Body of pancreas (tissue), 4 donors: ENCODE results near the gene CEP72.

Experiments used
- POLR2A ChIP-seq, 3 donors: fragments of 450-650 bp; IDR thresholded peaks; one replicate each; pipeline ENCODE4 v1.6.1; 2016; ENCODE audit warnings: antibody characterized with exemption in 3 of 3, mild to moderate bottlenecking in 2 of 3
- TF ChIP-seq, protein P1 (sequence below), 7 experiments: fragments of 450-650 bp in 4 of 7; fragments of 200-600 bp in 3 of 7; sonication (generic) in 3 of 7; IDR thresholded peaks; one replicate each; pipeline ENCODE4 v1.5.1; 2016 to 2019; ENCODE audit warnings: antibody characterized with exemption in 7 of 7

DNA sequence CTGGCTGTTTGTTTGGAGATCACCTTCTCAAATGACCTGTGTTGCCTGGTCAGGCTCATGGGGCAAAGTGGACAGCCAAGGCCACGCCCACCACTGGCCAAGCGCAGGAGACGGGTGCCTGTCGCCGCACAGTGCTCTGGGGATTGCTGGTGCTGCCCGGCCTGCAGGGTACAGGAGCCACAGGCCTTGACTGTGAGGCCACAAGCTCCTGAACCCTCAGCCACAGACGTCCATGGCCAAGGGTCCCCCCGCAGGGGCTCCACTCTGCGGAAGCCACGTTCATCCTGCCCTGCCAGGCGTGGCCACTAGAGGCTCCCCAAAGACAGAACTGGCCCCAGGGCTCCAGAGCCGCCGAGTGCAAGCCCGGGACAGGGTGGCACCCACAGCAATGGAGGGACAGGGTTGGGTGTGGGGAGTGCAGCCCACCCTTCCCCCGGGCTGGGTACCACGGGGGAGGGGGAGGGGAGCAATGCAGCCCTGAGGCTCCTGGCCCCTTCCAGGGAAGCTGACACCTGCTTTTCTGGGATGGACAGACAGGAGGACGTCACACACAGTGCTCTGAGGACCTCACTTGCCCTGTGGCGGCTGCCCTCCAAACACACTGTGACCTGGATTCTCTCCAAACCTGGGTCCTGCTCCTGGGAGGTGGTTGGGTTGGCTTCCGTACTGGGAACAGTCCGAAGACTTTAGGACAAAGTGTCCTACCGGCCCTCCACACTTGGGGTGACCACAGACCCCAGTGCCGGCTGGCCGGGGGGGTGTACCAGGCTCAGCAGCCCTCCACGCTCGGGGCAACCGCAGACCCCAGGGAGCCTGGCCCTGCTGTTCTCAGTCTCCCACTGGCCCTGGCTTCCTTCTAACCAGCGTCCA, 59.6 kb downstream of the CEP72 start:
- TF ChIP-seq POLR2A (IDR thresholded peaks at IDR 0.05) = no peak
- TF ChIP-seq, protein P1, sequence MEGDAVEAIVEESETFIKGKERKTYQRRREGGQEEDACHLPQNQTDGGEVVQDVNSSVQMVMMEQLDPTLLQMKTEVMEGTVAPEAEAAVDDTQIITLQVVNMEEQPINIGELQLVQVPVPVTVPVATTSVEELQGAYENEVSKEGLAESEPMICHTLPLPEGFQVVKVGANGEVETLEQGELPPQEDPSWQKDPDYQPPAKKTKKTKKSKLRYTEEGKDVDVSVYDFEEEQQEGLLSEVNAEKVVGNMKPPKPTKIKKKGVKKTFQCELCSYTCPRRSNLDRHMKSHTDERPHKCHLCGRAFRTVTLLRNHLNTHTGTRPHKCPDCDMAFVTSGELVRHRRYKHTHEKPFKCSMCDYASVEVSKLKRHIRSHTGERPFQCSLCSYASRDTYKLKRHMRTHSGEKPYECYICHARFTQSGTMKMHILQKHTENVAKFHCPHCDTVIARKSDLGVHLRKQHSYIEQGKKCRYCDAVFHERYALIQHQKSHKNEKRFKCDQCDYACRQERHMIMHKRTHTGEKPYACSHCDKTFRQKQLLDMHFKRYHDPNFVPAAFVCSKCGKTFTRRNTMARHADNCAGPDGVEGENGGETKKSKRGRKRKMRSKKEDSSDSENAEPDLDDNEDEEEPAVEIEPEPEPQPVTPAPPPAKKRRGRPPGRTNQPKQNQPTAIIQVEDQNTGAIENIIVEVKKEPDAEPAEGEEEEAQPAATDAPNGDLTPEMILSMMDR (IDR thresholded peaks at IDR 0.05) = peak; percentile 88 to 97 (median 91)
